ENCODE measurements around the gene FNDC5.

The FNDC5 gene

DNA sequence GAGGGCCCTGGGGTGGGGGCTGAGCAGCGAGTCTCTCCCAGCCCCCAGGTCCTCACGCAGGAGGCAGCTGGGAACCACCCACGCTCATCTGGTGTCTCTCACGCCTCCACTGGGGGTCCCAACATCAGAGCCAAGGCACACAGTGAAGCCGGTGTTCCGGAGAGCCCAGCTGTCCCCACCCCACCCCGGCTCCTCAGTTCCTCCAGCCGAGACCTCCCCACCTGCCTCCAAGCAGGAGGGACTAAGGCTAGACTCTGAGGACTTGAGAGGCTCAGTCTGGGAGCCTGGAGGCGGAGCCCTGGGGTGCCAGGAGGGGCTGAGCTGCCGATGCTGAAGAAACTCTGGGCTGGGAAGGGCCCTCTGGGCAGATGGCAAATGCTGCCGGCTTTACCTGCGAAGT is 14.0 kb upstream of the FNDC5 start:
- DNase-seq: peak in 1 of 56 donors; percentile 33

DNA sequence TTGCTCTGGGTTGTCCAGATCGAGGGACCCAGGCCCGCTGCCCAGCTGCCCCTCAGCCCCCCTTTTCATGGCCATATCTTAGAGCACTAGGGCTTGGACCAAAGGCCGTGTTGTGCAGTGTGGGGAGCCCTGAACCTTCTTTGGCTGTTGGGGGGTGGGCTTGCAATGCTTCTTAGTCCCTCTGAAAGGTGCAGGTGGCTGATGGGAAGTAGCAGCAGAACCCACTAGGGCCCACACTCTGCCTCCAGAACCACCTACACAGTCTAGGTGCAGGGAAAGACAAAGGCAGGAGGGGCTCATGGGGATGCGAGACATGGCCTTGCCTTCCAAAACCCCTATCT is 13.3 kb upstream of the FNDC5 start:
- DNase-seq: no peak

DNA sequence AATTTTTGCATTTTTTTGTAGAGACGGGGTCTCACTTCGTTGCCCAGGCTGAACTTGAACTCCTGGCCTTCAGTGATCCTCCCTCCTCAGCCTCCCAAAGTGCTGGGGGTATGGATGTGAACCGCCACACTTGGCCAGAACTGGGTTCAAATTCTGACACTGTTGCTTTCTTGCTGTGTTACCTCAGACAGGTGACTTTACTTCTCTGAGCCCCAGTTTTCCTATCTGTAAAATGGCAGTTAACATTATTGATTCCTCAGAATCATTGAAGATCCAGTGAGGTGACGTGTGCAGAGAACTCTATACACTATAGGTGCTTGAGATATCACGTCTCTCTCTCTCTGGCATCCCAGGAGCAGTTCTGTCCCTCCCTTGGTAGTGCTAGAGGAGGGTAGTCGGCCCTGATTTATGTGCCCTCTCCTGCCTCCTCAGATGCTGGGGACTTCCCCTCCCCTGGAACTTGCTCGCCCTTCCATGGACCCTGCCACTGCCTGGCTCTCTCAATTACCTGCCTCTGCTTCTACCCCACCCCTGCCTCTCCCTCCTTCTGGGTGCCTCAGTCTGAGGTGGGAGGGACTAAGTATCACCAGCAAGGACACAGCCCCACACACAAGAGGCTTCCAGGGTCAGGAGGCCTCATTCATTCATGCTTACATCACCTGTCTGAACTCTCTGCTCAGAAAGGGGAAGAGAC is 12.8 kb upstream of the FNDC5 start:
- no peak for DNase-seq

DNA sequence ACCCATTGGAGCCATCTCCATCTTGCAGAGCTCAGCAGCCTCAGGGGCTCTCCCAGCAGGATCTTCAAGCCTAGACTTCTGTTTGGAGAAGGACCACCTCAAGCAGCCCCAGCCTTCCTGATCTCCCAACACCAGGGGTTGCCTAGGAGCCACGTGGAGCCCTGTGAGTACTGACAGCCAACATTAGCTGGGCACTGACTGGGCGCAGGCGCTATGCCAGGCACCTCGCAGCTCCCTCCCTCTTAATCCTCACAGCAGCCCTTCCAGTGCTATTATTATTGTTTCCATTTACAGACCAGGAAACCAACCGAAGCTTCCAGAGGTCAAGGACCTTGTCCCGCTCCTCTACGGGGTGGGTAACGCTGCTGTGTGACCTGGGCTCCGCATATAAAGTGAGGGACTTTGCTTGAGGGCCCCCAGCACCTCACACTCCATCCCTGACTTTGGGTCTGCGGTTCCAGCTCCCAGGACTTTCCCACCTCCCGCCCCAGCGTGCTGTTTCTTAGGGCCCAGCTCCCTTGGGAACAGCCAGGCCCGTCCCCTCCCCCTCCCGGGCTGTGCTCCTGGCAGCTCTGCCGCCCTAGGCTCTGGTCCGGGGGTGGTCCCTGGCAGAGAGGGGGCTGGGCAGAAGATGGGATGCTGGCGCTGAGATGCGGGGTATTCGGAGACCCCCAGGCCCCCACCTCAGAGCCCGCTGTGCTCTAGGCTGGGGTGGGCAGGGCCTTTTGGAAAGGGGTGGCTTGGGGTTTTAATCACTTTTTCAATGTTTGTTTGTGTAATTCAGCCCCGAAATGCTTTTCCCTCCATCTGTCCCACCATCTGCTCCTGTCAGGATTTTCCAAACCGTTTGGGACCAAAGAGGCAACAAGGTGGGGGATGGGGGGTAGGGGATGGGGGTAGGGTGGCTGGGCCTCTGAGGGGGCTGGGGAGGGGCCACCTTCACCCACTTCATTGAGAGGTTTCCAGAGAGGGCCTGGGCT is 11.4 kb upstream of the FNDC5 start:
- peak in 19 of 56 donors; percentile 15 to 65 (median 34) for DNase-seq

DNA sequence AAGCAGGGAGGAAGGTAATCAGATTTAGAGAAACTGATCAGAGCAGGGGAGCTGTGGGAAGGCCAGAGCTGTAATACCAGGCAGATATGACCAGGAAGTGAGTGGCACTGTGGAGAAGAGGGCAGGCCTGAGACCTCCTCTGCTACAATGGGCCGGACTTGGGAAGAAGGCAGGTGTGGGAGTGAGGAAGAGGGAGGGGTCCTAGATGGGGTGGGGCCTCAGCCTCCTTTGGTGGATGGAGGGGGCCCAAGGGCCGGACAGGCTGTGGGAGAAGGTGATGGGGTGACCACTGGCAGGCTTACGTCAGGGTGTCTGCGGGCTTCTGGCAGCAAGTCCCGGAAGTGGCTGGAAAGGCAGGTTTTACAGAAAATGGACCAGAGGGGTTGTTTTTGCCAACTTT is 10.6 kb upstream of the FNDC5 start:
- no peak for DNase-seq

DNA sequence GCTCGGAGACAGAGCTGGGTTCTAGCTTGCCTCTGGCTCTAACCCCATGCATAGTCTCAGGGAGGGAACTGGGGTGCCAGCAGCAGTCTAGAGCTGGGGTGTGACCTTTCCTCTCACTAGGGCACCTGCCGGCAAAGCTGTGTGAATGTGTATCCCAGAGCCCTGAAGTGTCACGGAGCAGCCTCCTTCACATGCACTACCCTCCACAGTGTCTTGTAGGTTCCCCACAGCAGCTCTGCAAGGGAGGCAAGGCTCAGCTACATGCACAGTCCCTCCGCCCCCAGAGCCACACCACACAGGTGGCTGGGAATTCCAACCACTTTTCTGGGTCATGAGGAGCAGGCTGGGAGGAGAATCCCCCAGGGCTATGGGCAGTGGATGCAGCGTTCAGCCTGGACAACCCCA is 7.9 kb upstream of the FNDC5 start:
- peak in 2 of 56 donors; percentile 24 to 53 for DNase-seq

DNA sequence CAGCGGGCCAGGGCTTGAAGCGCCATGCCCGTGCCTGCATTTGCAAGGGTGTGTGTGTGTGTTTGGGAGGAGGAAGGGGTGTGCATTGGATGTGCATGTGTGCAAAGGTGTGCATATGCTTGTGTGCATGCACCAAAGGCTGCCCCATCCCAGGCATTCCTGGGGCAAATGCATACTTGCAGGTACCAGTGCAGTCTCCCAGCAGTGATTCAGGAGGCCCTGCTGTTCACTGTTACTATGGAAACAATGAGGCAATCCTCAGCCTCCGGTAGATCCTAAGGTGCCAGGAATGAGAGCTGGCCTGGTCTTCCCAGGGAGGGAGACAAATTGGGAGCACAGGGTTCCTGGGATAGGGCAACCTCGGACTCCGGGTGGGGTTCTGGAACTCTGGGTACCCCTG is 7.5 kb upstream of the FNDC5 start:
- DNase-seq: peak in 17 of 56 donors; percentile 15 to 65 (median 36)

DNA sequence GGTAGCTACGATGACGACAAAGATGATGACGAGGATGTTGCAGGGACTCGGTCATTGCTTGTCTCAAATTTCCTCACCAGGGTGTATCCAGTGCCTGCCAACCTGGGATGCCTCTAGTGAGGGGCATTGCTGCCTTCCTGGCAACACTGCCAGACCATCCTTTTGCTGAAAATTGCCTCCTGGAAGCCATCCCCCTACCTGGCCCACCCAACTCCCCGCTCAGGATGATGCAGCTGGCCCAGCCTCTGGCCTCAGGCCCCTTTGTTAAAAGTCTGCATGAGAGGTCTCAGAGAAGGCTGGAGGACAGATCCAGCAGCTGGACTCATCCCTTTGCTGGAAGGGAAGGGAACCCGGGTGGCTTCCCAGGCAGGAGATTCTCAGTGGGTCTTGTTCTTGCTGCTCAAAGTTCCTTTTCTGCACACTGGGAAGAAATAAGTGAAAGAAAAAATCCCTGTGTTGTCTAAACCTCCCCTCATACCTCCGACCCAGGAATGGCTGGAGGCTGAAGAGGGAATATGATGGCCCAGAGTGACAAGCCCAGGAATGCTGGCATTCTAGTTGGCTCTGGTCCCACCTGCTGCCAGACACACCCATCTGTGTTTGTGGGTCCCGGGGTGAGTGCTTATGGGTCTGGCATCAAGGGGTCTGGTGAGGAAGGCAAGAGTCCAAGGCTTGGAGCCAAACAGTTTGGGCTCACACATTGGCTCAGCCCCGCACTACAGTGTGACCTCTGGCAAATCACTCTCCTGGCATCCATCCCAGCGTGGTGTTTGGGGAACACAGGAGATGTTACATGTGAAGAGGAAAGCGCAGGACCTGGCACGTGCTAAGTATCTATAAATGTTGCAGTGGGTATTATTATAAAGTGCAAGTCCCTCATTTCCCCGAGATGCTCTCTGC is 6.7 kb upstream of the FNDC5 start:
- peak in 3 of 56 donors; percentile 24 to 52 (median 40) for DNase-seq

DNA sequence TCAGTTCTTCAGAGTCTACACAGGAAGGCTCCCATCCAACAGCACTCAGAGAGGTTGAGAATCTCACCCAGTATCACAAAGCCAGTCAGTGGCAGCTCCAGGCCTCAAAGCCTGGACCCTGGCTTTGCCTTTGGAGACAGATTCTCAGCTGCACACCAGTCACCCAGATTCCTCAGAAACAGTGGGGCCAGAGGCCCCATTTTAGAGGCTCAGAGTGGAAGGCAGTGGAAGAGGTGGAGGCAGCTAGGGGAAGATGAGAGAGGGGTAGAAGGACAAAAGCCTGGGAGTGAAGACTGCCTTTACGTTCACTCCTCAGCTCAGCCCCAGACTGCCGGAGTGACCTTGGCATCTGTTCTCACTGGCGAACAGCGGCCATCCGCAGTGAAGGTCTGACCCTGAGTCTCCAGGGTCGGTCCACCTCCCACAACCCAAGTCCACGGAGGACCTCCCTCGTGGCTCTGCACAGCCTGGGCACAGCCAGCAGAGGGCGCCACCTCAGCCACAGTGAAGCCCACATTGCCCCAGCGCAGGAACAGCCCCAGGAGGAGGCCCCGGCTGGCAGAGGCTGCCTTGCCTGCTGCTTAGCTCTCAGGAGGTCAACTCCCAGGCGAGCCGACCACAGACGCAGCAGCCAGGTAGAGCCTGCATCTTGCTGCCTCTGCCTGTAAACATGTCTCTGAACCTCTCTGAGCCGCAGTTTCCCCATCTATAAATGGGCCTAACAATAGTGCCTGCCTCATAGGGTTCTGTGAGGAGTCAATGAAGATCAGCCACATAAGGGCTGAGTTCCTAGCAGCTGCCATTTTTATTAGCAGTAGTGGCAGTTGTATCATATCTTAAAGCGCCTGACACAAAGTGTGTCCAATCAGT is 5.9 kb upstream of the FNDC5 start:
- DNase-seq: peak in 27 of 56 donors; percentile 11 to 70 (median 33)

DNA sequence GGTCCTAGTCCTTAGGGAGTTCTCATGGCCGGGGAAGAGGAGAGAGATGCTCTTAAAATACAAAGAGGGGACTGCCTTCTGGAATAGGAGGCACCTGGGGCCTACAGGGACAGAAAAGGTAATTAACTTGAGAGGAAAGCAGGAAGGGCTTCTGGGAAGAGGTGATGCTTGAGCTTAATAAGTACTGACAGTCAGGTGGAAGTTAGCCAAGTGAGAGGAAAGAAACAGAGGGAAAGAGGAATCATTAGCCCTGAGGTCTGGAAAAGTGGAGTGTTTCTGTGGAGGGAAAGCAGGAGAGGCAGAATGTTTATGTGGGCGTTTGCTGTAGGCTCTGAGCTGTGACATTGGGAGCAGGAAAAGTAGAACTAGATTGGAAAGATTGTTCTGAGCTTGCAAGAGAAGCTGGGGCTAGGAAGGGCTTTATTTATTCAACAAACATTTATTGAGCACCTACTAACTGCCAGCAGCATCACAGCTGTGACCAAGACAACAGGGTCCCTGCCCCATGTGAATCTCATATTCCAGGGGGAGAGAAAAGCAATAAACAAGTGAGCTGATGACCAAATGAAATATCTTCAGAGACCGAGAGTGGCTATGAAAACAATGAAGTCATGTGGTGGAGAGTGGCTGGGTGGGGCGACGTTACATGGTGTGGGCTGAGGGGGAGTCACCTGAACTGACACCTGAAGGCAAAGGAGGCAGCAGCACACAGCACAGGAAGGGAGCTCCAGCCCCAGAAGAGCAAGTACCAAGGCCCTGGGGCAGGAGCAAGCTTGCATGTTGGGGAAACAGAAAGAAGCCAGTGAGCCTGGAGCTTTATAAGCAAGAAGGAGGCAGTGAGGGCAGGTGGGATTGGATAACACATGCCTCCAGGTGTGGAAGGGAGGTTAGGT is 4.4 kb upstream of the FNDC5 start:
- DNase-seq: no peak

DNA sequence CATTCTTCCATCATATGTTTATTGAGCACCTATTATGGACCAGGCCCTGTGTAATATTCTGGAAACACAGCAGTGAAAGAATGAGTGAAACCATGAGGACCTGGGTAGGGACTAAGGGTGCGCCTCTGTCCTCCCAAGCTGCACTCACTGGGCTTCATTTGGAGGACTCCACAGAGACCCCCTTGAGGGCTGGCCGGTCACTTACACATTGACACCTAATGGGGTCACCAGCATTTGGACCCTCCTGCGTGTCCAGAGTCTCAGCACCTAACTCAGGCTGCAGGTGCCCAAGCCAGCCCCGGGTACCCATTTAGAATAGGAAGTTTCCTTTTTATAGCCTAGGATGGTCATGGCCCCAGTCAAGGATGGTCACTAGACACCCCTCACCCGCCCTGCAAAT is 2.8 kb upstream of the FNDC5 start:
- no peak for DNase-seq

DNA sequence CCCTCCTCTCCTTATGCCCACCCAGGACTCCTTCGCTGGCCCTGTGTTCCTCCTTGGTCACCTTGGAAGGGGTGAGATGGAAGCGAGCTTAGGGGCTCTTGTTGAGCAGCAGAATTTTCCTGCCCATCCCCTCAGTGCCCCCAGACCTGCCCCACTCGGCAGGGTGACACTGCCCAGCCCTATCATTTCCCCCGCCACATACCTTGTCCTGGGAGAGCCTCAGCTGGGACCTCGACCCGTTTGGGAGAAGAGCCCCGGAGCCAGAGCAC is 1.4 kb upstream of the FNDC5 start:
- DNase-seq: no peak

DNA sequence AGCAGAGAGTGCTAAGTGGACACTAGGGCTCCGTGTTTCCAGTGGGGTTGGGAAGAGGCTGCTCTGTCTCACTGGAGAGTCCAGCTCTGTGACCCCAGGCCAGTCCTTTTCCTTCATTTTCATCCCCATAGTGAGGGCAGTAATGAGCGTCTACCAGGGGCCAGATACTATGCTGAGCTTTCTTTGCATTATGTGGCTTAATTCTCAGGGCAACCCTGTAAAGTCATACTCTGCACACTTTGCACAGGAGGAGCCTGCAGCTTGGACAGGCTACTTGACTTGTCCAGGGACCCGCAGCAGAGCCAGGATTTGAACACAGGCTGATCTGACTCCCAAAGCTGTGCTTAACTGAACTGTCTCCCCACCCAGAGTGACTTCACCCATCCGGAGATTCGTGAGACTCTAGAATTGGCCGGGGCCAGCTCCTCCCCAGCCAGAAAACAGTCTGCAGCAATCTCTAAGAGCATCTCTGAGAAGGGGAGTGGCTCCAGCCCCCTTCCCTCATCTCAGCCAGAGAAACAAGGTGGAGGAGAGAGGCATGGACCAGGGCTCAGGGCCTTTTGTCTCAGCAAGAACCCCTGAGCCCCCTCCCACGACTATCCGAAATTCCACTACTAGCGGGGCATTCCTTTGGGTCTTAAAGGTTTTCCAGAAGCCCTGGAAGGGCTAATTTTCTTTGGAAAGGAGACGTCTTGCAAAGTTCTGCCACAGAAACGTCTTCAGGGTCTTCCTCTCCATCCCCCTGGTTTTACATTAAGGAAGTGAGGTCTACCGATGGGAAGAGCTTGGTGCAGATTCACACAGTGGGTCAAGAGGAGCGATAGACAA is 866 bp upstream of the FNDC5 start:
- no peak for DNase-seq

DNA sequence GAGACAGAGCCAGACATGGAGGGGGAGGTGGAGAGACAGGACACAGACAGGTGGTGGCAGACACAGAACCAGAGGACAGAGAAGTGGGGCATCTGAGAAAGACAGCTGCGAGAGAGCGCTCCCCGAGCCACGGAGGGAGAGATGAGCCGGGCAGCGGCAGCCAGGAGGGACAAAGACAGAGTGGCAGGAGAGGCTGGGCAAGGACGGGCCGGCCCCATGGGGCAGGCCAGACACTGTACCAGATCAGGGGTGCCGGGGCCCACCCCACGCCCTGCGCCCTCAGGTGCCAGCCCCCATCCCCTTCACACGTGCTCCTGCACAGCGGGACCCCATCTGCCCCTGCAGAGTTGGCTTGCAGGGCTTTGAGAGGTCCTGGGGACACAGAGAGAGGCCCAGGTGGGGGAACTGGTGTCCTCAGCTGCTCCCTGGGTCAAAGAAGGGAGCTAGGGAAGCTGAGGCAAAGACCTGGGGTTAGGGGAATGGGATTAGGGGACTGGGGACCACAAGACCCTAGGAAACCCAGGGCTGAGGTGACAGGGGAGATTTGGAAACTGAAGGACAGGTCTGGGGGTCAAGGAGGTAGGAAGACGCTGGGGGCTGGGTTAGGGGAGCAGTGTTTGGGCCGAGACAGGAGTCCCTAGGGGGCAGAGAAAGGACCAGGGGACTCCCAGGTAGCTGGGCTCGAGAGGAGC is 643 bp downstream of the FNDC5 start:
- no peak for DNase-seq

DNA sequence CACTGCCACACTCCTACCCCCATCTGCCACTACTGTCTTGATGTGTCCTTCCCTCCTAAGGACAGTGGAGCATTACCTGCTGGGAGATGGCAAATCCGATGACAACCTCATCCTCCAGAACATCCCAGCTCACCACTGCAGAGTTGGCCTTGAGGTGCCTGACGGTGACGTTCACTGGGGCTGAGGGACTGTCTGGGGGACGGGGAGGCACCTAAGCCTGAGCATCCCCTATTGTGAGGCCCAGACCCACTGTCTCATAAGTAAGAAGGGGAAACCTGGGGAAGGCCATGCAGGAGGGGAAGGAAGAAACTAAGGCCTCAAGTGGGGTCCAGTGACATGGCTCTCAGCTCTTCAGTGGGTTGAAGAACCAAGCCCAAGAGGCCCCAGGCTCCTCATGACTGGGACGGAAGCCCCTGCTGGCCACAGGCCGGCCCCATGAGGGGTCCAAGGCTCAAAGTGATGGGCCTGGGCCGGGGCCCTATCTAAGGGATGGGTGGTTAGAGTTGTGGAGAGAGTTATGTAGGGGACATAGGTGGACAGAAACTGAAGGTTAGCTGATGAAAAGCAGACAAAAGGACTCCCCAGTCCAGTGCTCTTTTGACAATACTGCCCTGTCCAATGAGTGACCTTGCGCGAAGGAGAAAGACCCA is 1.8 kb downstream of the FNDC5 start:
- no peak for DNase-seq

DNA sequence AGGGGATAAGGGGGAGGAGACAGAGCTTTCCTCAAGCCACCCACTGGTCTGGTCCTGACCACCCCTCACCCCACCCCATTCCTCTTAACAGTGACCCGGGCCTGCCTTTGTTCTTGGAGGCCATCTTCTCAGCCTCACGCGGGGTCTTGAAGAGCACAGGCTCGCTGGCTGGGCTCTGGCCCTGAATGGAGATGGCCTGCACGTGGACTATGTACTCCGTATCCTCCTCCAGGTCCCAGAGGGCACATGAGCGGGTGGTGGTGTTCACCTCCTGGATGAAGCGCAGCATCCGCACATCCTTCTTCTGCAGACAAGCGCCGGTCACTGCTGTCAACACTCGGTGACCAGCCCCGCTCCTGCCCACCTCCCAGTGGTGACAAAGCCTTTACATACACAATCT is 2.6 kb downstream of the FNDC5 start:
- DNase-seq: no peak

DNA sequence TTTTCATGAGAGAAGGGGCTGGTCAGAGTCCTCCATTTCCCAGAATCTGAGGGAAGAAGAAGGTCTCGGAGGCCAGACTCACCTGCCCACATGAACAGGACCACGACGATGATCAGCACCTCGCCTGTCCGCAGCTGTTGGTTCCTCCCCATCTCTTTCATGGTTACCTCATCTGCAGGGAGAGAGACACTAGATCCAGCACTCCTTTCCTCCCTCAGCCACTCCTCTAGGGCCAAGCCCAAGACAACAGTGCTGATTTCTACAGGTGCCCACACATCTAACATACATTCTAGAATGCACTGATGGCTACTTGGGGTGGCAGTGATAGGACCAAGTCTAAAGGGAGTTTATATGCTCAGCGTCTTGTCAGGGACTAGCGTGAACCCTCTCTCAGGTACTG is 3.0 kb downstream of the FNDC5 start:
- DNase-seq: no peak

DNA sequence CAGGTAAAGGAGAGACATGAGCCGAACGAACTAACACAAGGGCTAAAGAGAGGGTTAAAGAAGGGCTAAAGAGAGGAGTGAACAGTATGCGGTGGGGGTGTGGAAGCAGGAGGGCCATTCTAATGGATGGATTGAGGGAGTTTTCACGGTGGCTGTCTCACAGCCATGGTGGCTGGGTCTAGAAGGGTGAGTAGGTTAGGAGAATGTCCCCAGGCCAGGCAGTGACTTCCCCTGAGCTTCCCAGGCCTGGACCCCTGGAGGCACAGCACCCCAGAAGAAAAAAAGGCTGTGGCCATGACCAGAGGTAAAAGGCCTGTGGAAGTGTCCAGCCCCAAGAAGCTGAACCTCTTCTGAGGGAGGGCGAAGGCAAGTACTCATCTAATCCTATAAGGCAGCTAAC is 3.6 kb downstream of the FNDC5 start:
- no peak for DNase-seq

Measured in nucleus accumbens (tissue), 56 donors.